HFFc6 (cell line): ENCODE data around the gene TRPV4. TPM values are rescaled to one million over a fixed set of nuclear protein-coding genes. Genes with fewer than 3 reads are reported as not detected.

ENCODE experiments used
- DNase-seq: peaks from one replicate; pipeline ENCODE4 v3.0.0-alpha.2; 2018
- H3K27ac Mint-ChIP-seq: 2 replicates; pipeline ENCODE4 v1.8.0; 2020; ENCODE audit warnings: mild to moderate bottlenecking, mixed read lengths
- H3K27me3 Mint-ChIP-seq: 2 replicates; pipeline ENCODE4 v1.8.0; 2021; ENCODE audit warnings: mild to moderate bottlenecking, moderate library complexity, mixed read lengths; ENCODE audit not compliant: insufficient read depth
- H3K36me3 Mint-ChIP-seq: 2 replicates; pipeline ENCODE4 v1.8.0; 2021; ENCODE audit warnings: low read depth, mixed read lengths
- H3K4me1 Mint-ChIP-seq: 2 replicates; pipeline ENCODE4 v1.8.0; 2020; ENCODE audit warnings: low read depth, mixed read lengths
- H3K4me3 Mint-ChIP-seq: 2 replicates; pipeline ENCODE4 v1.8.0; 2020; ENCODE audit warnings: mild to moderate bottlenecking, moderate library complexity, mixed read lengths
- H3K9me3 Mint-ChIP-seq: 2 replicates; pipeline ENCODE4 v1.8.0; 2020; ENCODE audit warnings: mild to moderate bottlenecking, mixed read lengths
- total RNA-seq, 6 experiments: library from RNA; stranded (reverse); fragmentation: NEBNext Ultra II Directional; extraction: Animal tissue kit (Norgen Biotek cat#: 25700); gene quantifications; 2 replicates in 1 of 6; 3 replicates in 5 of 6; pipeline ENCODE4 v1.2.3, GENCODE V29; 2021
- TF ChIP-seq, protein P1 (sequence below): fragments of 200-600 bp; sonication (generic); IDR thresholded peaks from 2 replicates; pipeline ENCODE4 v1.5.0; 2021; ENCODE audit warnings: antibody characterized with exemption, mild to moderate bottlenecking

The TRPV4 gene
- total RNA-seq, 6 experiments from 2014 or later = 1.6 to 2.5 (median 1.9) TPM

DNA sequence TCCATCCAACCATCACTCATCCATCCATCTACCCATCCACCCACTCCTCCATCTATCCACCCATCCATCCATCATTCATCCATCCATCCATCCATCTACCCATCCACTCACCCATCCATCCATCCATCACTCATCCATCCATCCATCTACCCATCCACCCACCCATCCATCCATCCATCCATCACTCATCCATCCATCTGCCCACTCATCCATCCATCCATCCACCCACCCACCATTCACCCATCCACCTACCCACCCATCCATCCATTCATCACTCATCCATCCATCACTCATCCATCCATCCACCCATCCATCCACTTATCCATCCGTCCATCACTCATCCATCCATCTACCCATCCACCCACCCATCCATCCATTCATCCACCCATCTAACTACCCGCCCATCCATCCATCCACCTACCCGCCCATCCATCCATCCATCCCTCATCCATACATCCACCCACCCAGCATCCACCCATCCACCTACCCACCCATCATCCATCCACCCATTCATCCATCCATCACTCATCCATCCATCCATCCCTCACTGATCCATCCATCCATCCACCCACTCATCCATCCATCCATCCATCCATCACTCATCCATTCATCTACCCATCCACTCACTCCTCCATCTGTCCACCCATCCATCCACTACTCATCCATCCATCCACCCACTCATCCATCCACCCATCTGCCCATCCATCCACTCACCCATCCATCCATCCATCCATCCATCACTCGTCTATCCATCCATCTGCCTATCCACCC, 24.1 kb downstream of the TRPV4 start:
- H3K9me3 Mint-ChIP-seq = no peaks in the 10 kb centered on the region
- DNase-seq = no peak
- H3K4me1 Mint-ChIP-seq = no peaks in the 10 kb centered on the region
- H3K4me3 Mint-ChIP-seq = no peak overlapping the region
- H3K36me3 Mint-ChIP-seq = no peaks in the 10 kb centered on the region
- no peak overlapping the region for H3K27ac Mint-ChIP-seq
- TF ChIP-seq, protein P1, sequence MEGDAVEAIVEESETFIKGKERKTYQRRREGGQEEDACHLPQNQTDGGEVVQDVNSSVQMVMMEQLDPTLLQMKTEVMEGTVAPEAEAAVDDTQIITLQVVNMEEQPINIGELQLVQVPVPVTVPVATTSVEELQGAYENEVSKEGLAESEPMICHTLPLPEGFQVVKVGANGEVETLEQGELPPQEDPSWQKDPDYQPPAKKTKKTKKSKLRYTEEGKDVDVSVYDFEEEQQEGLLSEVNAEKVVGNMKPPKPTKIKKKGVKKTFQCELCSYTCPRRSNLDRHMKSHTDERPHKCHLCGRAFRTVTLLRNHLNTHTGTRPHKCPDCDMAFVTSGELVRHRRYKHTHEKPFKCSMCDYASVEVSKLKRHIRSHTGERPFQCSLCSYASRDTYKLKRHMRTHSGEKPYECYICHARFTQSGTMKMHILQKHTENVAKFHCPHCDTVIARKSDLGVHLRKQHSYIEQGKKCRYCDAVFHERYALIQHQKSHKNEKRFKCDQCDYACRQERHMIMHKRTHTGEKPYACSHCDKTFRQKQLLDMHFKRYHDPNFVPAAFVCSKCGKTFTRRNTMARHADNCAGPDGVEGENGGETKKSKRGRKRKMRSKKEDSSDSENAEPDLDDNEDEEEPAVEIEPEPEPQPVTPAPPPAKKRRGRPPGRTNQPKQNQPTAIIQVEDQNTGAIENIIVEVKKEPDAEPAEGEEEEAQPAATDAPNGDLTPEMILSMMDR = no peak
- no peaks in the 10 kb centered on the region; the same call in 1 of the 2 replicates for H3K27me3 Mint-ChIP-seq

DNA sequence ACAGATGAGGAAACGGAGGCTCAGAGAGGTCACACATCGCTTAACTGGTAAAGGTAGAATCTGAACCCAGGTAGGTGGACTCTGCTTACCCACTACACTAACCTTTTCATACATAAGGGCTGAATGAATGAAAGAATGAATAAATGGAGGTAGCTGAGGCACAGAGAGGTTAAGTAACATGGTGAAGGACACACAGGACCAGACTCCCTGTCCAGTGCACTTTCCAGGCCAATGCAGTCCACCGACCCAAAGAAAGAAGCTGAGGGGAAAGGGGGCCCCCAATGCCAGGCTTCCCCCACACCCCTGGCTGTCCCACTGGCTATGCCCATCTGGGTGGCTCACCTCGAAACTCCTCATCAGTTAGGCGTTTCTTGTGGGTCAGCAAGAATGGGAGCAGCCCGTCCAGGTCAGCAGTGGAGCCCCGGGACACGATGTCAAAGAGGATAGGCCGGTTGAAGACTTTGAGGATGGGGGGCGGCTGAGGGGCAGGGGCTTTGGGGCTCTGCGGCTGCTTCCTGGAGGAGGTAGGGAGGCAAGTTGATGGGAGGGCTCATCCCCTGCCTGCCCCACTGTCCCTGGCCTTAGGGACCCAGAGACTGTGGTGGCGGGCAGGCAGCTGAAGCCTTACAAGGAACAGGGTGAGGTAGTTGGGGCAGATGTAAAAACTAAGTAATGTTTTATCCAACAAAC, 25.1 kb downstream of the TRPV4 start:
- Mint-ChIP-seq H3K27ac (no peak overlapping the region), H3K4me1 (no peaks in the 10 kb centered on the region), H3K9me3 (no peaks in the 10 kb centered on the region), H3K36me3 (no peaks in the 10 kb centered on the region), H3K4me3 (no peak overlapping the region), H3K27me3 (no peaks in the 10 kb centered on the region; the same call in 1 of the 2 replicates)
- TF ChIP-seq, protein P1 = no peak
- DNase-seq = no peak

DNA sequence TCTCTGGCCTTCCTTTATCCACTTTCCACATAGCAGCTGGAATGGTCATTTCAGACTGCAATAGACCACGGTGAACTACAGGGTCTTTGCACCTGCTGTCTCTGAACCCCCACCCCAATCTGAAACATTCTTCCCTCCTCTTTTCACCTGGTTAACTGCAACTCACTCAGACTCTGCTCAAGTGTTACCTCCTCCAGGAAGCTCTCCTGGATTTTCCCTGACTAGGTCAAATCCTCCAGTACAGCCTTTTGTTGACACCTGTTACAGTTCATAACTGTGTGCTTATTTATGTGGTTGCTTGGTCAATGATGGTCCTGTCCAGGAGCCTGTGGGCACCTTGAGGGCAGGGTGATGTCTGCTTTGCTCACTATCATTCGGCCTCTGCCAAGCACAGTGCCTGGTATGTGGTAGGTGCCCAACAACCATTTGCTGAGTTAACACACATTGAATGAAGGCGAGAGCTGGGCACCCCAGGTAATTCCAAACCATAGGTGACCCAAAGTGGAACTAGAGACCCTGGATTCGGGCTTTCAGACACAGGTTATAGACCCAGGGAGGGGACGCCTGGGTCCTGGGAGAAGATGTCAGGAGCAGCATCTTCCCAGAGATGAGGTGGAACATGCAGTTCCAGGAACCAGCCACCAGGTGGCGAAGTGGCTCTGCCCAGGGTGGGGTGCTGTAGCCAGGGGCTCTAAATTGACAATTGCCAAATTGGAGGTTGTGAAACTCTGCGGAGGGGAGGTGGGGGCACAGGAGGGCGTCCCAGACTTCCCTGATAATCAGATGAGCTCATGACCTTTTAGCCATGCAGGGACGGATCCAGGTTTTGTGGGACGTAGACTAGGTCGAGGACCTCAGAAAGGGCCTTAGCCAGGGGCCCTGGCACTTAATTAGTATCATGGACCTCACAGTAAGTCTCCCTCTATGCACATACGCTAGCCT, 28.1 kb downstream of the TRPV4 start:
- Mint-ChIP-seq H3K4me3 (no peak overlapping the region), H3K27me3 (no peaks in the 10 kb centered on the region), H3K36me3 (no peaks in the 10 kb centered on the region), H3K9me3 (no peaks in the 10 kb centered on the region), H3K4me1 (no peaks in the 10 kb centered on the region), H3K27ac (no peak overlapping the region)
- DNase-seq = peak; percentile 37
- TF ChIP-seq, protein P1 = peak; percentile 100

DNA sequence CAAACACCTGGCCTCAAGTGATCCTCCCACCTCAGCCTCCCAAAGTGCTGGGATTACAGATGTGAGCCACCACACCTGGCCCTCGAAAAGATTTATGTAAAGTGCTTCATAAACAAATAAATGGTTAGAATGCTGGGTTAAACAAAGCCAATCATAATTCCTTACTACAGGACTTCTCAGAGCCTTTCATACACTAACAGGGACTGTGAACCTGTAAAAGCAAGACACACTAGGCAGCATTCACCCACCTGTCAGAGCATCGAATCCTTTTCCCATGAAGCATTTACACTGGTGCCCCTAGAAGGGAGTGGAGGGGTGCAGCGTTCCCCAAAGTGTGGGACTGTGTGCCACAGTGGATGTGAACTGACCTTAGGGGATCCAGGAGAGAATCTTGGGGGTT, 29.5 kb downstream of the TRPV4 start:
- H3K27ac Mint-ChIP-seq = no peak overlapping the region
- TF ChIP-seq, protein P1 = no peak
- H3K27me3 Mint-ChIP-seq = no peaks in the 10 kb centered on the region; the same call in 1 of the 2 replicates
- H3K9me3 Mint-ChIP-seq = no peaks in the 10 kb centered on the region
- DNase-seq = no peak
- H3K36me3 Mint-ChIP-seq = no peaks in the 10 kb centered on the region
- no peaks in the 10 kb centered on the region for H3K4me1 Mint-ChIP-seq
- no peak overlapping the region for H3K4me3 Mint-ChIP-seq

DNA sequence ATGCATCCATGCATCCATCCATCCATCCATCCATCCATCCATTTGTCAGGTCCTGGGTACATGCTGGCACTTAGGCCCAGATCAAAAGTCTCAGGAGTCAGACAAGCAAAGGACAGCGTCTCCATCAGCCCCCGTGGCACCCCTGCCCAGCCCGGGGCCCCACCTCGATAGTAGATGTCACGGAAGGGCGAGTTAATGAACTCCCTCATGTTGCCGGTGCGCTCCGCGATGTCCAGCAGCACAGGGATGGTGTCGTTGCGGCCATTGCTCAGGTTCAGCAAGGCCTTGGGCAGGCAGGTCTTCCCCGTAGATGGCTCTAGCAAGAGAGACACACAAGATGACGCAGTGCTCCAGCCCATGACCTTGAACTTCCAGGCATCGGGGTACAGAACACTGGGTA, 30.4 kb downstream of the TRPV4 start:
- TF ChIP-seq, protein P1 = no peak
- no peak overlapping the region for H3K27ac Mint-ChIP-seq
- H3K27me3 Mint-ChIP-seq = no peaks in the 10 kb centered on the region; the same call in 1 of the 2 replicates
- DNase-seq = no peak
- H3K4me1 Mint-ChIP-seq = no peaks in the 10 kb centered on the region
- no peak overlapping the region for H3K4me3 Mint-ChIP-seq
- H3K9me3 Mint-ChIP-seq = no peaks in the 10 kb centered on the region
- no peaks in the 10 kb centered on the region for H3K36me3 Mint-ChIP-seq
